OCI-LY3 (cell line): ENCODE measurements around the gene CDH4.

ENCODE experiments used
- CTCF ChIP-seq: fragments of 200-600, 300-600 bp; sonication (generic); IDR thresholded peaks from 2 replicates; pipeline ENCODE4 v1.5.1; 2014; ENCODE audit warnings: antibody characterized with exemption, low read length, low read depth
- EZH2phosphoT487 ChIP-seq: fragments of 200-600 bp; shearing (Covaris generic); IDR thresholded peaks from 2 replicates; pipeline ENCODE4 v1.6.1; 2018; ENCODE audit warnings: antibody characterized with exemption, mixed run types, low read depth

GRCh38 chr20:61387204-61387953 lies 135.3 kb downstream of the CDH4 start:
- TF ChIP-seq CTCF (no peak), EZH2phosphoT487 (no peak)
